Upper lobe of right lung (tissue), 1 donor: ENCODE data around the gene STK4. TPM values are rescaled to one million over a fixed set of nuclear protein-coding genes. Genes with fewer than 3 reads are reported as not detected.

ENCODE experiments used
- ATAC-seq: fragments of 200-7000 bp; cut with Tn5 transposase; one replicate; pipeline ENCODE4 v1.9.1; 2020; ENCODE audit warnings: mild to moderate bottlenecking, moderate library complexity
- DNase-seq: peaks from one replicate; pipeline ENCODE4 v3.0.0-alpha.2; 2020
- H3K27ac ChIP-seq: fragments of 200-600 bp; one replicate; pipeline ENCODE4 v1.8.0; 2022
- H3K27me3 ChIP-seq: fragments of 200-600 bp; one replicate; pipeline ENCODE4 v1.8.0; 2022; ENCODE audit warnings: mild to moderate bottlenecking
- H3K36me3 ChIP-seq: fragments of 200-600 bp; one replicate; pipeline ENCODE4 v1.8.0; 2022
- H3K4me1 ChIP-seq: fragments of 200-600 bp; one replicate; pipeline ENCODE4 v1.8.0; 2022
- H3K4me3 ChIP-seq: fragments of 200-600 bp; one replicate; pipeline ENCODE4 v1.8.0; 2022; ENCODE audit warnings: mild to moderate bottlenecking
- H3K9me3 ChIP-seq: fragments of 200-600 bp; one replicate; pipeline ENCODE4 v1.8.0; 2022
- CTCF ChIP-seq: fragments of 200-600 bp; IDR thresholded peaks from one replicate; pipeline ENCODE4 v1.8.0; 2022; ENCODE audit warnings: antibody characterized with exemption
- intact Hi-C: fragments of 100-400 bp; cut with DNase I; formaldehyde crosslinking; loops from one replicate; pipeline ENCODE4 v1.11.0; 2022
- total RNA-seq: library from RNA; stranded (reverse); fragmentation: NEBNext Ultra II Directional; extraction: Animal tissue kit (Norgen Biotek cat#: 25700); gene quantifications from one replicate; pipeline ENCODE4 v1.2.1, GENCODE V29; 2021
- donor health status: DM: no; HTN: yes; CAD: no; lungs with severe emphysema.

Gene STK4
- total RNA-seq, 1 donor from 2014 or later = 52.6 TPM

DNA sequence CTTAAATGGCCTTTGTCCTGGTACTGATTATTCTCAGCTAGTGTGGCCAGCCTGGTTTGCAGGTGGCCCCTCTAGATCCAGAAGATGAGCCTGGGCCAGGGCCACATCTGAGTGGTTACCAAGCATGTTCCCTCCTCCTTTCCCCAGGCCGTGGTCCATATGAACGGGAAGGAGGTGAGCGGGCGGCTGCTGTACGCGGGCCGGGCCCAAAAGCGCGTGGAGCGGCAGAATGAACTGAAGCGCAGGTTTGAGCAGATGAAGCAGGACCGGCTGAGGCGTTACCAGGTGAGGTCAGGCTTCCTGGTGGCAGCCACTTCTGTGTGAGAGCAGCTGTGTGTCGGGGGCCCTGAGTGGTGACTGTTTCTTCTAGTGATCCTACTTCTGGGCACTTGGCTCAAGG lies 44.9 kb upstream of the STK4 start:
- no peak overlapping the region for H3K27ac ChIP-seq
- no peaks in the 10 kb centered on the region for H3K9me3 ChIP-seq
- H3K27me3 ChIP-seq = no peaks in the 10 kb centered on the region
- H3K4me1 ChIP-seq = no peaks in the 10 kb centered on the region
- DNase-seq (no peak), ATAC-seq (no peak)
- intact Hi-C loops = no loop called here
- H3K36me3 ChIP-seq = peaks cover 9% of the 10 kb centered on the region
- H3K4me3 ChIP-seq = no peak overlapping the region
- no peak for TF ChIP-seq CTCF

- no peak for TF ChIP-seq CTCF
- intact Hi-C loops = no loop called here
- H3K4me1 ChIP-seq = no peaks in the 10 kb centered on the region
- H3K27me3 ChIP-seq = no peaks in the 10 kb centered on the region
- H3K27ac ChIP-seq = no peak overlapping the region
- no peaks in the 10 kb centered on the region for H3K9me3 ChIP-seq
- ATAC-seq (no peak), DNase-seq (no peak)
- H3K36me3 ChIP-seq = peaks cover 9% of the 10 kb centered on the region
- H3K4me3 ChIP-seq = no peak overlapping the region
Measured at GRCh38 chr20:44924541-44924940, 41.8 kb upstream of the STK4 start.

DNA sequence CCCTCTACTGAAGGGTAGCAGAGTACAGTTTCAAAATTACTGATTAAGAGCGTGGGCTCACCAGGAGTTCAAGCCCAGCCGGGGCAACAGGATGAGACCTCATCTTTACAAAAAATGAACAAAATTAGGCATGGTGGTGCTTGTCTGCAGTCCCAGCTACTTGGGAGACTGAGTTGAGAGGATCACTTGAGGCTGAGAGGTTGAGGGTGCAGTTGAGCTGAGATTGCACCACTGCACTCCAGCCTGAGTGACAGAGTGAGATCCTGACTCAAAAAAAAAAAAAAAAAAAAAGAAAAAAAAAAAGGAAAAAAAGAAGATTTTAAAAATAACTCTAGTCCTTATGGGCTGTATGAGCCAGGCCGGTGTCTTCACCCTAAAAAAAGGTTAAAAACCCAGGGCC lies 37.7 kb upstream of the STK4 start:
- Histone ChIP-seq H3K4me1 (no peaks in the 10 kb centered on the region), H3K27ac (no peak overlapping the region), H3K27me3 (no peaks in the 10 kb centered on the region), H3K4me3 (no peak overlapping the region), H3K9me3 (no peaks in the 10 kb centered on the region), H3K36me3 (no peaks in the 10 kb centered on the region)
- TF ChIP-seq CTCF = no peak
- DNase-seq = no peak
- ATAC-seq = peak; percentile 37
- intact Hi-C loops = no loop called here

GRCh38 chr20:44930517-44931168 lies 35.7 kb upstream of the STK4 start:
- Histone ChIP-seq H3K27me3 (no peaks in the 10 kb centered on the region), H3K4me1 (no peaks in the 10 kb centered on the region), H3K4me3 (no peak overlapping the region), H3K9me3 (no peaks in the 10 kb centered on the region), H3K36me3 (no peaks in the 10 kb centered on the region), H3K27ac (no peak overlapping the region)
- intact Hi-C loops = no loop called here
- TF ChIP-seq CTCF = no peak
- DNase-seq (no peak), ATAC-seq (peak; percentile 19)

DNA sequence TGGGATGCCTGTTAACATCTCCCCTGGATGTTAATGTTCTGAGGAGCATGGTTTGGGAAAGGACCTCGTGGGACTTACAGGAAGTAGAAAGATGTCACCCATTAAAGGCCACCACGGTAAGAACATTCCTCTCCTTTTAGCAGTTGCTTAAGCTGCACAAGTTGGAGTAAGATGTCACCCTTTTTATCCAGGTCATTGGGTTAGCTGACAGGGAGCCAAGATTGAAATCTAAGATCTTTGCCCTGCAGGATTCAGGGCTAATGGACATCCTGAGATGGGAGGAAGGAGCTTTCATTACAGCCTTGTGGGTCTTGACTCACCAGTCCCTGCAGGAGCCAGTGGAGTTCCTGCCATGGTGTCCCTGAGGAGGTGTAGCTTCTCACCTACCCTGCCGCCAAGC lies 34.4 kb upstream of the STK4 start:
- Histone ChIP-seq H3K4me1 (no peaks in the 10 kb centered on the region), H3K36me3 (no peaks in the 10 kb centered on the region), H3K9me3 (no peaks in the 10 kb centered on the region), H3K27ac (no peak overlapping the region), H3K27me3 (no peaks in the 10 kb centered on the region), H3K4me3 (no peak overlapping the region)
- intact Hi-C loops = no loop called here
- no peak for TF ChIP-seq CTCF
- no peak for ATAC-seq
- no peak for DNase-seq

DNA sequence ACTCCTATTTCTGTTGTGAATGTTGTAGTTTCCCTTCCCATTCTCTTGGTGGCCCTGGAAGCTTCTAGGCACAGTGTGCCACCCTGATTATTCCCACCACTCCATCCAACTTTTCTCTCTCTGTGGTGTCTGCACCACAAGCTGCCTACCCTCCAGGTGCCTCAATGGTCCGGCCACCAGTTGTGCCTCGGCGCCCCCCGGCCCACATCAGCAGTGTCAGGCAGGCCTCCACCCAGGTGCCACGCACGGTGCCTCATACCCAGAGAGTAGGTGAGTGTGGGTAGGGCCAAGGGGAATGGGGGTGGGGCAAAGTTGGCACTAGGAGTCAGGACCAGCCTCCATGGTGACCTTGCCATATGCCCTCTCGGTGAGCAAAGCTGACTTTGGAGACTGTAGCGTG lies 33.4 kb upstream of the STK4 start:
- H3K4me1 ChIP-seq = no peaks in the 10 kb centered on the region
- peak; percentile 22 for ATAC-seq
- no peaks in the 10 kb centered on the region for H3K27me3 ChIP-seq
- TF ChIP-seq CTCF = no peak
- no peak overlapping the region for H3K4me3 ChIP-seq
- intact Hi-C loops = no loop called here
- no peak for DNase-seq
- no peak overlapping the region for H3K27ac ChIP-seq
- no peaks in the 10 kb centered on the region for H3K9me3 ChIP-seq
- H3K36me3 ChIP-seq = no peaks in the 10 kb centered on the region
